ENCODE data around the gene SLC6A3. TPM values are rescaled to one million over a fixed set of nuclear protein-coding genes. Genes with fewer than 3 reads are reported as not detected.

Gene SLC6A3
- total RNA-seq, 1 experiment from 2014 or later = 0.07 TPM

- H3K27me3 ChIP-seq (ENCODE audit: control insufficient read depth, insufficient read depth, low read length) = peaks cover 63% of the 10 kb centered on the region
- DNase-seq = peak; percentile 82
- H3K4me3 ChIP-seq (ENCODE audit: insufficient read depth, low read depth, low read length) = peak overlapping the region; percentile 37
- H3K36me3 ChIP-seq (replicated peaks; ENCODE audit: control insufficient read depth, insufficient read depth, low read length) = no peaks in the 10 kb centered on the region
These were observed 665 bp downstream of the SLC6A3 start for GRCh38 chr5:1444361-1445189.

GRCh38 chr5:1443991-1444360 is 1.3 kb downstream of the SLC6A3 start:
- H3K4me3 ChIP-seq (ENCODE audit: insufficient read depth, low read depth, low read length) = no peak overlapping the region
- H3K27me3 ChIP-seq (ENCODE audit: control insufficient read depth, insufficient read depth, low read length) = peaks cover 63% of the 10 kb centered on the region
- DNase-seq = peak; percentile 58
- H3K36me3 ChIP-seq (replicated peaks; ENCODE audit: control insufficient read depth, insufficient read depth, low read length) = no peaks in the 10 kb centered on the region

GRCh38 chr5:1443171-1443570 is 2.1 kb downstream of the SLC6A3 start:
- DNase-seq = peak; percentile 42
- no peaks in the 10 kb centered on the region for H3K36me3 ChIP-seq (replicated peaks; ENCODE audit: control insufficient read depth, insufficient read depth, low read length)
- H3K27me3 ChIP-seq (ENCODE audit: control insufficient read depth, insufficient read depth, low read length) = peaks cover 60% of the 10 kb centered on the region
- no peak overlapping the region for H3K4me3 ChIP-seq (ENCODE audit: insufficient read depth, low read depth, low read length)

- Histone ChIP-seq H3K36me3 (replicated peaks; ENCODE audit: control insufficient read depth, insufficient read depth, low read length) (no peaks in the 10 kb centered on the region), H3K27me3 (ENCODE audit: control insufficient read depth, insufficient read depth, low read length) (peaks cover 54% of the 10 kb centered on the region), H3K4me3 (ENCODE audit: insufficient read depth, low read depth, low read length) (no peak overlapping the region)
- DNase-seq = peak; percentile 47
These were observed 2.8 kb downstream of the SLC6A3 start for GRCh38 chr5:1442222-1443145.

GRCh38 chr5:1441166-1441865 is 3.9 kb downstream of the SLC6A3 start:
- Histone ChIP-seq H3K36me3 (replicated peaks; ENCODE audit: control insufficient read depth, insufficient read depth, low read length) (no peaks in the 10 kb centered on the region), H3K27me3 (ENCODE audit: control insufficient read depth, insufficient read depth, low read length) (peaks cover 43% of the 10 kb centered on the region), H3K4me3 (ENCODE audit: insufficient read depth, low read depth, low read length) (no peak overlapping the region)
- no peak for DNase-seq

GRCh38 chr5:1440098-1440493 is 5.1 kb downstream of the SLC6A3 start:
- peaks cover 32% of the 10 kb centered on the region for H3K27me3 ChIP-seq (ENCODE audit: control insufficient read depth, insufficient read depth, low read length)

GRCh38 chr5:1439388-1440097 is 5.7 kb downstream of the SLC6A3 start:
- Histone ChIP-seq H3K36me3 (replicated peaks; ENCODE audit: control insufficient read depth, insufficient read depth, low read length) (no peaks in the 10 kb centered on the region), H3K27me3 (ENCODE audit: control insufficient read depth, insufficient read depth, low read length) (peaks cover 27% of the 10 kb centered on the region), H3K4me3 (ENCODE audit: insufficient read depth, low read depth, low read length) (no peak overlapping the region)
- DNase-seq = peak; percentile 16

More at GRCh38 chr5:1440098-1440493, 5.1 kb downstream of the SLC6A3 start:
- Histone ChIP-seq H3K36me3 (replicated peaks; ENCODE audit: control insufficient read depth, insufficient read depth, low read length) (no peaks in the 10 kb centered on the region), H3K4me3 (ENCODE audit: insufficient read depth, low read depth, low read length) (no peak overlapping the region)
- DNase-seq = no peak

GRCh38 chr5:1438871-1439270 is 6.4 kb downstream of the SLC6A3 start:
- Histone ChIP-seq H3K27me3 (ENCODE audit: control insufficient read depth, insufficient read depth, low read length) (peaks cover 20% of the 10 kb centered on the region), H3K4me3 (ENCODE audit: insufficient read depth, low read depth, low read length) (no peak overlapping the region), H3K36me3 (replicated peaks; ENCODE audit: control insufficient read depth, insufficient read depth, low read length) (no peaks in the 10 kb centered on the region)
- DNase-seq = no peak

GRCh38 chr5:1437876-1438559 is 7.2 kb downstream of the SLC6A3 start:
- H3K27me3 ChIP-seq (ENCODE audit: control insufficient read depth, insufficient read depth, low read length) = peaks cover 11% of the 10 kb centered on the region
- no peaks in the 10 kb centered on the region for H3K36me3 ChIP-seq (replicated peaks; ENCODE audit: control insufficient read depth, insufficient read depth, low read length)
- DNase-seq = peak; percentile 24
- no peak overlapping the region for H3K4me3 ChIP-seq (ENCODE audit: insufficient read depth, low read depth, low read length)

GRCh38 chr5:1437226-1437829 is 7.9 kb downstream of the SLC6A3 start:
- no peak overlapping the region for H3K4me3 ChIP-seq (ENCODE audit: insufficient read depth, low read depth, low read length)
- peak; percentile 86 for DNase-seq
- H3K27me3 ChIP-seq (ENCODE audit: control insufficient read depth, insufficient read depth, low read length) = peaks cover 4% of the 10 kb centered on the region; the same call in 1 of the 2 replicates
- no peaks in the 10 kb centered on the region for H3K36me3 ChIP-seq (replicated peaks; ENCODE audit: control insufficient read depth, insufficient read depth, low read length)

GRCh38 chr5:1436681-1437080 is 8.6 kb downstream of the SLC6A3 start:
- no peaks in the 10 kb centered on the region for H3K36me3 ChIP-seq (replicated peaks; ENCODE audit: control insufficient read depth, insufficient read depth, low read length)

GRCh38 chr5:1436036-1436435 is 9.2 kb downstream of the SLC6A3 start:
- Histone ChIP-seq H3K27me3 (ENCODE audit: control insufficient read depth, insufficient read depth, low read length) (peaks cover under 1% of the 10 kb centered on the region; the same call in 1 of the 2 replicates), H3K36me3 (replicated peaks; ENCODE audit: control insufficient read depth, insufficient read depth, low read length) (no peaks in the 10 kb centered on the region), H3K4me3 (ENCODE audit: insufficient read depth, low read depth, low read length) (no peak overlapping the region)
- DNase-seq = peak; percentile 23

More at GRCh38 chr5:1436681-1437080, 8.6 kb downstream of the SLC6A3 start:
- peaks cover 3% of the 10 kb centered on the region; the same call in 1 of the 2 replicates for H3K27me3 ChIP-seq (ENCODE audit: control insufficient read depth, insufficient read depth, low read length)
- peak; percentile 34 for DNase-seq
- H3K4me3 ChIP-seq (ENCODE audit: insufficient read depth, low read depth, low read length) = no peak overlapping the region

GRCh38 chr5:1435369-1435768 is 9.9 kb downstream of the SLC6A3 start:
- H3K4me3 ChIP-seq (ENCODE audit: insufficient read depth, low read depth, low read length) = no peak overlapping the region
- no peaks in the 10 kb centered on the region for H3K36me3 ChIP-seq (replicated peaks; ENCODE audit: control insufficient read depth, insufficient read depth, low read length)
- H3K27me3 ChIP-seq (ENCODE audit: control insufficient read depth, insufficient read depth, low read length) = no peaks in the 10 kb centered on the region; the same call in 1 of the 2 replicates
- peak; percentile 11 for DNase-seq

Measured in H7 (cell line).